HG02798 (cell line): ENCODE results near the gene ASF1B.

ENCODE experiments used
- ATAC-seq: cut with Tn5 transposase; IDR thresholded peaks from one replicate; pipeline ENCODE4 v1.9.1; 2021; ENCODE audit warnings: mild to moderate bottlenecking; ENCODE audit not compliant: unreplicated experiment, poor library complexity

Gene ASF1B

GRCh38 chr19:14139944-14140343, 3.6 kb upstream of the ASF1B start:
- ATAC-seq, result no peak

- no peak for ATAC-seq
Observed at GRCh38 chr19:14138576-14139265, 2.3 kb upstream of the ASF1B start.

- no peak for ATAC-seq
Observed at GRCh38 chr19:14135985-14136508, 342 bp downstream of the ASF1B start.

- no peak for ATAC-seq
Observed at GRCh38 chr19:14135355-14135754, 1.0 kb downstream of the ASF1B start.

GRCh38 chr19:14127929-14128509, 8.4 kb downstream of the ASF1B start:
- ATAC-seq, result peak; percentile 34

GRCh38 chr19:14127176-14127575, 9.2 kb downstream of the ASF1B start:
- ATAC-seq, result no peak

- ATAC-seq, result no peak
Observed at GRCh38 chr19:14122924-14123323, 13.5 kb downstream of the ASF1B start.

GRCh38 chr19:14120497-14120780, 15.9 kb downstream of the ASF1B start:
- no peak for ATAC-seq

GRCh38 chr19:14119644-14120496, 16.5 kb downstream of the ASF1B start:
- ATAC-seq, result no peak

- ATAC-seq, result no peak
Observed at GRCh38 chr19:14119146-14119545, 17.2 kb downstream of the ASF1B start.

- peak; percentile 38 for ATAC-seq
Observed at GRCh38 chr19:14118165-14119051, 18.0 kb downstream of the ASF1B start.

GRCh38 chr19:14117668-14118164, 18.7 kb downstream of the ASF1B start, which contains the start of gene PRKACA:
Gene PRKACA (minus strand): TSS chr19:14117762. CDS start chr19:14117547, 215 bp downstream.
- ATAC-seq, result peak; percentile 94

- peak; percentile 2 for ATAC-seq
Observed at GRCh38 chr19:14116918-14117578, 19.3 kb downstream of the ASF1B start.

- ATAC-seq, result no peak
Observed at GRCh38 chr19:14116525-14116917, 19.9 kb downstream of the ASF1B start.

GRCh38 chr19:14115756-14116155, 20.6 kb downstream of the ASF1B start:
- ATAC-seq, result no peak

- ATAC-seq, result no peak
Observed at GRCh38 chr19:14114854-14115253, 21.5 kb downstream of the ASF1B start.

- no peak for ATAC-seq
Observed at GRCh38 chr19:14114439-14114838, 21.9 kb downstream of the ASF1B start.

- no peak for ATAC-seq
Observed at GRCh38 chr19:14113762-14114414, 22.5 kb downstream of the ASF1B start.

- ATAC-seq, result no peak
Observed at GRCh38 chr19:14112809-14113385, 23.5 kb downstream of the ASF1B start.
